ENCODE measurements around the gene RPS19. TPM values are rescaled to one million over a fixed set of nuclear protein-coding genes. Genes with fewer than 3 reads are reported as not detected.

The RPS19 gene
- total RNA-seq, 1 experiment from 2014 or later = 2,894 TPM

DNA sequence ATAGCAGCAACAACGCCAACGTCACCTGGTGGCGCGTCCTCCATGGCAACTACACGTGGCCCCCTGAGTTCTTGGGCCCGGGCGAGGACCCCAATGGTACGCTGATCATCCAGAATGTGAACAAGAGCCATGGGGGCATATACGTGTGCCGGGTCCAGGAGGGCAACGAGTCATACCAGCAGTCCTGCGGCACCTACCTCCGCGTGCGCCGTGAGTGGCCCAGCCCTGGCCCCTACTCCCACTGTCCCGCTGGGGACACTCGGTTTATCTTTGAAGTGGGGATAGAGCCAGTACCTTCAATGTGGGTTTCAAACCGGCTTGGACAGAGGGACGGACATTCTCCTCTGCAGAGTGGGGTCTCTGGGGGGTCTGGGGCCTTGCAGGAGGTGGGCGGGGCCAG, 19.0 kb downstream of the RPS19 start:
- DNase-seq (ENCODE audit: low read depth) = no peak

DNA sequence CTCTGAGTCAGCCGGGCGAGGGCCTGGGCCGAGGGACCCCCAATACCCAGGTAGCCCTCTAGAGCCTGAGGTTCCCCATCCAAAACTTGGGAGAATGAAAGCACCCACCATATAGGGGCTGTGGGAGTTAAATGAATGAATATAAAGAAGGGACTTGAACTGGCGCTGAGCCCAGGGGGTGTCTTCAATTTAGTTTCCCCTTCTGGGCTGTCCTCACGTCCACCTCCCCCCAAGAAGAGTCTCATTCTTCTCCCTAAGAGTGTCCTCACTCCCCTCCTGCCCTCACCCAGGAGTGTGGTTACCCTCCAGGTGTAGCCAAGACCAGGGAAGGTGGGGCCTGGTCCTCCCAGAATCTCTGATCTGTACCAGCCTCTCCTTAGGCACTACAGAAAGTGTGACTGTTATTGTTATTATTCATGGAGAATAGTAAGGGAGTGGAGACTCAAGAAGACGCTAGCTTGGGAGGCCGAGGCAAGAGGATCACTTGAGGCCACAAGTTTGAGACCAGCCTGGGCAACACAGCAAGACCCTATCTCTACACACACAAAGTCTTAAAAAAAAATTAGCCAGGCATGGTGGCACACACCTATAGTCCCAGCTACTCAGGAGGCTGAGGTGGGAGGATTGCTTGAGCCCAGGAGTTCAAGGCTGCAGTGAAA, 19.7 kb downstream of the RPS19 start:
- DNase-seq (ENCODE audit: low read depth) = no peak

DNA sequence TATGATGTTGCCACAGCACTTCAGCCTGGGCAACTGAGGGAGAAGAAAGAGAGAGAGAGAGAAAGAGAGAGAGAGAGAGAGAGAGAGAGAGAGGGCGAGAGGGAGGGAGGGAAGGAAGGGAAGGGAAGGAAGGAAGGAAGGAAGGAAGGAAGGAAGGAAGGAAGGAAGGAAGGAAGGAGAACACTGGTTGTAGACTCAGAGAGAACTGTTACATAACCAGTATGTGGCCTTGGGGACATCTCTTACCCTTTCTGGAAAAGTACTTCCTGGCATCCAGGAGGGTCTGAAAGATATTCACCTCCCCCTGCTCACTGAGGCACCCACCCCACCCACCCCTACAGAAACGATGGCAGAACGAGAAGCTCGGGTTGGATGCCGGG, 20.3 kb downstream of the RPS19 start:
- DNase-seq (ENCODE audit: low read depth) = no peak

DNA sequence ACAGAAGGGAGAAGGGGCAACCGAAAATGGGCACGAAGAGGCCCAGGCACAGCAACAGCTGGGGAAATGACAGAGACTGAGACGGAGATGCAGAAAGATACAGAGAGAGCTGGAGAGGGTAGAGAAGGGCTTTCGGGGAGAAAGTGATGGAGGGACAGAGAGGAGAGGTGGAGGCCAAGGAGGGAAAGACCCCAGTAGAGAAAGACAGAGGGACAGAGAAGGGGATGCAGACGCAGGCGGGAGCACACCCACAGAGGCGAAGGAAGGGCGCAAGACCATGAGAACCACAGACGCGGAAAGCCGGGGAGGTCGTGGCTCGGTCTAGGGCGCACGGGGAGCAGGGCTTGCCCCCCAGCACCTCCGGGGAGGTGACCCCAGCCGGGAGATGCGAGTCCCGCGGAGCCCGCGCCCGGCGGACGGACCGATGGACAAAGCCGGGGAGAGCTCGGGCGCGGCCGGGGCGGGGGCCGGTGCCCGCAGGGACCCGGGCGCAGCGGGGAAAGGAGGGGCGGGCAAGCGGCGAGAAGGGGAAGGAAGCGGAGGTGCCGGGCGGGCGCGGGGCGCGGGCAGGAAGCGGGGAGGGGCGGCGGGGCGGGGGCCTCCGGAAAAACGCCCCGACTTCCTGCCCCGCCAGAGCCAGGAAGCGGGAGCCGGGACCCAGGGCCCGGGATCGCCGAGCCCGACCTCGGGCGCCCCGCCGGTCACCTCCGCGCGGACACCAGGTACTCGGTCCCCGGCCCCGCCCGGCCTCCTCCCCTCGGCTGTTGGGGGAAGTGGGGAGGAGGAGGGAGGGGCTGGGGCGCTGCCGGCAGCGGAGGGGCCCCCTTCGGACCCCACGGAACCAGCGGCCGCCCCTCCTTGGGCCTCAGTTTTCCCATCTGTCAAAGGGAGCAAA, 22.8 kb downstream of the RPS19 start, which contains the start of gene ARHGEF1:
TSS of gene ARHGEF1 (plus strand) at position 617 of the 895 bp plus-strand sequence. CDS start 4,899 bp downstream, outside the sequence.
- DNase-seq (ENCODE audit: low read depth) = peak; percentile 75

DNA sequence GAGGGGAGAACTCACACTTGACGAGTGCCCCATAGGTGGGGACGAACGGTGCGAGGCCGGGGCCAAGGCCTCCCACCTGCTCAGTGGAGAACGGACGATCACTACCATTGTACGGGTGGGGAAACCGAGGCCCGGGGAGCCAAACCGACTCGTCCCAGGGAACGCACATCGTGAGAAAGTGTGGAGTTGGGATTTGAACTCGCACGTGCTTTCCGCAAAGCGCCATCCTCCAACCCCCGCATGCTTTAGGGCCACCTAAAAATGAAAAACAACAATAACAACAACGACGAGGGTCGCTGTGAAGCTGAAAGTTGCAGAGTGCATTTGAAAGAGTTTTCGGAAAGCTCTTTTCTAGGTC, 23.4 kb downstream of the RPS19 start:
- no peak for DNase-seq (ENCODE audit: low read depth)

DNA sequence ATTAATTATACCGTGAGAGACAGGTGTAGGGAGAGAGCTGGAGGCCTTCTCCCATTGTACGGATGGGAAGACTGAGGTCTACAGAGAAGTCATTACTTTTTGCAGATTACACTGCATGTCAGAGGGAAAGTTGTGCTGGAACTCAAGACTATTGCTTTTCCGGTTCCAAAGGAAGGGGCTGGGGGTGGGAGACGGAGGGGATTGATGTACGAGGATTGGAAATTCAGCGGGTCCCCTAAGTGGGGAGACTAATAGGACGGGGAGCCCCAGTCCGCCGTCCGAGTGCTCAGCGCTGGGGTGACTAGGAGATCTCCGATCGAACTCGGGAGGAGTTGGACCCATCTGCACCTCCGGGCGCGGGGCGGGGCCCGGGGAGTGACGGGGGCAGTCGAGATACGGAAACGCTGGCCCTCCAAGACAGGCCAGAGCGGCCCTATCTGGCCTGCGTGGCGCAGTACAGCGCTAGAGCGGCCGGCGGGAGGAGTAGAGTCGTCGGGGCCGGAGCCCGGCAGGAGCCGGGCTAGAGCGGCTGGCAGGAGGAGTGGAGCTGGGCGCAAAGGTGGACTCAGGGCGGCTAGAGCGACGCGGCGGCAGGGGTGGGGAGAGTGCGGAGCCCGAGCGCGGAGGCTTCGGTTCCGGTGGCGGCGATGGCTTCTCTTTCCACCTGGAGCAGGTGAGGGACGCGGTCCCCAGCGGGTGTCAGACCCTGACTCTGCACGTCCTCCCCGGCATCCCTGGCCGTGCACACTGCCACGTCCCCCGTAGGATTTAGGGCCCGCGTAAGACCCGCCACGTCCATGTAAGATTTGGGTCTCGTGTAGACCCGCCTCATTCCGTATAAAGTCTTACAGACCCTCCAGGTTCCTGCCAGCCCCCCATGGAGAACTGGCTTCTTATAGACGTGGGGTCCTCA, 24.0 kb downstream of the RPS19 start:
- peak; percentile 98 for DNase-seq (ENCODE audit: low read depth)

DNA sequence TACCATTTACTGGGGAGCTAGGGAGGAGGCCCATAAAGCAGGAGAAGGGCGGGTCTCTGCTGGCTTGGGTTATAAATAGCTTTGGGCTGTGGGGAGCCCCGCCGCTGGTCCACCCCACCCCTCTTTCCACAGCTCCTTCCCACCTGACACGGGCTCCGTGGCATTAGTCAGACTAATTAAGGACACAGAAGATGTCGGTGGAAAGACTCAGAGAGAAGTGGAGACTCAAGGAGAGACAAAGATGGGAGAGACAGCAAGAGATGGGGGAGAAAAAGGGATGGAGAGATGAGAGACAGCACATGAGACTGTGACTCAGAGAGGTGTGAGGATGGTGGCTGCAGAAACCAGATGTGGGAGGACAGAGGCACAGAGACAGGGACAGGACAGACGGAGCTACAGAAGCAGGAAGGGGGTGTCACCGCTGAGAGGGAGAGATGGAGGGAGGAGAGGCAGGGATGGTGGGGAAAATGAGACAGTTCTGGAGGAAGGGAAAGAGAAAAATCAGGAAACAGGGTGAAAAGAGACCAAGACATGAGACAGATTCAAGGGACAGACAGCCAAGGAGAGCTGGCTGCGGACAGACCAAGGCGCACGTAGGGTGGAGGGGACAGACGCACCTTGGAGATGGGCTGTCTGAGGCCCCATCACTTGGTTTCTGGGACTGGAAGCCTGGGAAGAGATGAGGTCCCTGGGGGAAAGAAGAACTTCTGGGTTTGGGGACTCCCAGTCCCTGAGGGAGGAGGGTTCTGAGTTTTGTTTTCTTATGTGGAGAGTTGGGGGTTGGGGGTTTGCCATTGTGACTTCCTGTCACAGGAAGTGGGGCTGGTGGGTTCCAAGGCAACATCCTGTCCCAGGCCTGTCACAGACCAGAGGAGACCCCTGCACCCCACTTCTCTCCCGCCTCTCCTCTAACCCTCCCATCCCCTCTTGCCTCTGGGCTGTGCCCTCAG, 27.0 kb downstream of the RPS19 start:
- DNase-seq (ENCODE audit: low read depth) = no peak

DNA sequence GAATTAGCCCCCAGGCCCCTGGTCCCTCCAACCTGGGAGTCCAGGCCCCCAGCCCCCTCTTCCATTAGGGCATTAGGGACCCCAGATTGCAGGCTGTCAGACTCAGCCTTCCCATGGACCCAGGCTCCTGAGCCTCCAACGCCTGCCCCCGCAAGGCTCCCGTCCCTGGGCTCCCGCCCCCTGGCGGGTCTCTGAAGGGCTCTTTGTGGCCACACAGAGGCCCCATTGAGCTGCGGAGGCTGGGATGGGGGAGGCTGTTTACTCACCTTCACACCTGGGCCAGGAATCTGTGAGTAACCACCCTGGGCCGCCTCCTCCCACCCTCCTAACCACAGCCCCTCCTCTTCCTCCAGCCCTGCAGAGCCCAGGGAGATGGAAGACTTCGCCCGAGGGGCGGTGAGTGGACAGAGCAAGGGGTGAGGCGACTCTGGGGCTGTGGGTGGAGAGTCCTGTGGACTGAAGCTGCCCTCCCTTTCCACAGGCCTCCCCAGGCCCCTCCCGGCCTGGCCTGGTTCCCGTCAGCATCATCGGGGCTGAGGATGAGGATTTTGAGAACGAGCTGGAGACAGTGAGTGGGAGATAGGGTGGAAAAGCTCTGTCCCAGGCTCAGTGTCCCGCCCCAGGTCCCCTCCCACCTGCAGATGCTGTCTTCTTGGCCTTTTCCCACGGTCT, 27.8 kb downstream of the RPS19 start:
- DNase-seq (ENCODE audit: low read depth) = peak; percentile 91

DNA sequence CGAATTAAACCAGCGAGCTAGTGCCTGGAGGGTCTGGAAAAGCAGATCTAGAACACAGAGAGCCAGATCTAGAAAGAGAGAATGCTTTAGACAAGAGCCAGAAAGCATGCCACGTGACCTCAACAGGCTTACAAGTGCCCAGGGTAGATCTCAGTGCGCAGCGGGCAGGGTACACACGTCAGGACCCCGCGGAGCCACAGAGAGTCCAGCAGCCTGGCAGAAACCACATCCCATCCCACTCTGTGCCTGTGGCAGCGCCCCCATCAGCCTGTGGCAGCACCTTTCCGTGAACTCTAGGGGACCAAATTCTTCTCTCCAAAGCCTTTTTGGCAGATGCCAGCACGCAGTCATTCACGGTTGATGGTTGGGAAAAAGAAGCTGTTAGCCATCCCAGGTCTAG, 28.9 kb downstream of the RPS19 start:
- no peak for DNase-seq (ENCODE audit: low read depth)

DNA sequence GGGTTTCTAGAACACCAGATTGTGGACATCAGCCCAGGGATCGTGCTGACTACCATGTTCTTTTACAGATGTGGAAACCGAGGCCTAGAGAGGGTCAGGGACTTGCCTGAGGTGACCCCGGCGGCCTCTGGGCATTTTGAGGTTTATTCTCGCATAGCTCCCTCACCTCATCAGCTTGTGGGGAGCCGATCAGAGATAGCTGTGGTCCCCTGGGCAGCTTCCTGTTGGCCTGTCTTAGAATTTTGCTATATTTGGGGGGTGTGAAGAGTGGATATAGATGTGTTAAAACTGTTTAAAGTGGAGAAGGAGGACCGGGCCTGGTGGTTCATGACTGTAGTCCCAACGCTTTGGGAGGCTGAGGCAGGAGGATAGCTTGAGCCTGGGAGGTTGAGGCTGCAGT, 29.8 kb downstream of the RPS19 start:
- no peak for DNase-seq (ENCODE audit: low read depth)

DNA sequence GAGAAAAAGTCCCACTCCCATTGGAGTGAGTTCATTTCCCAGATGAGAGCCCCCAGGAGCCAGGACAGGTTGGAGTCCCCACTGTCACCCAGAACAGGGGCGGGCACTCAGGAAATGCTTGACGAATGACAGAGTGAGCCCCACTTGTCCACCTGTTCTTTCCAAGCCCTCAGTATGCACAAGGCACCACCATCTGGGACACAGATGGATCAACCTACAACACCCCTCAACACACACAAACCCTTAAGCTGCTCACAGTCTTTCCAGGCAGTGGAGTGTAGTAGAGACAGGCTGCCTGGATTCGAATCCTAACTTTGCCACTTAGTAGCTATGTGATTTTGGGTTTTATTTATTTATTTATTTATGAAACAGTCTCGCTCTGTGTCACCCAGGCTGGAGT, 30.9 kb downstream of the RPS19 start:
- DNase-seq (ENCODE audit: low read depth) = no peak

DNA sequence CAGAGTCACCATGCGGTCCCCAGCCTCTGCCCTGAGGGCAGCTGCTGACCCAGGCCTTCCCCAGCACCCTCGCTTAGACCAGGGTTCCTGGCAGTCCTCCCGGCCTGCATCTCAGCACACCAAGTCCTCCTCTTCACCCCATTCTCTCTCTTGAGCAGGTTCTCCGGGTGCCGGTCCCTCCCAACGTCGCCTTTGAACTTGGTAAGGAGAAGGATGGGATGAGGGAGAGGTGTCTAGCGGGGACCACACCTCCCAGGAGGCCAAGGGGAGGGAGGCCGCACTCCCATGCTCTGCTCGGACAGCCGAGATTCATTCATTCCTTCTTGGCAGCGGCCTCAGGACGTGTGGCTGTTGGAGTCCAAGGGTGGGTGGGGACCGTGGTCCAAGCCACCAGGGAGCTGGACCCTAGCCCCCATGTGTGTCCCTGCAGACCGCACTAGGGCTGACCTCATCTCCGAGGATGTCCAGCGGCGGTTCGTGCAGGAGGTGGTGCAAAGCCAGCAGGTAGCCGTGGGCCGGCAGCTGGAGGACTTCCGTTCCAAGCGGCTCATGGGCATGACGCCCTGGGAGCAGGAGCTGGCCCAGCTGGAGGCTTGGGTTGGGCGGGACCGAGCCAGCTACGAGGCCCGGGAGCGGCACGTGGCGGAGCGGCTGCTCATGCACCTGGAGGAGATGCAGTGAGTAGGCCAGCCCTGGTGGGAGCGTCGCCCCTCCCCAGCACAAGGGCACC, 32.3 kb downstream of the RPS19 start:
- no peak for DNase-seq (ENCODE audit: low read depth)

DNA sequence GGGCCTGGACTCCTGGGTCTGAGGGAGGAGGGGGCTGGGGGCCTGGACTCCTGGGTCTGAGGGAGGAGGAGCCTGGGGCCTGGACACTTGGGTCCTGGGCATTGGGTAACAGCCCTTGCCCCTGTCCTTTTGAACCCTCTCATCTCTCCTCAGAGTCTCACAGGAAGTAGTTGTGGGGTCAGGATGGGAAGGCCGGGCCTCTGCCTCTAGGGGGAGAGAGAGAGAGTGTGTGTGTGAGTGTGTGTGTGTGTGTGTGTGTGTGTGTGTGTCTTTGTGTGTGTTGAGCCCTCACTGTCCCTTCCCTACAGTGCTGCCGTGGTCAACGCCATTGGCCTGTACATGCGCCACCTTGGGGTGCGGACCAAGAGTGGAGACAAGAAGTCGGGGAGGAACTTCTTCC, 33.8 kb downstream of the RPS19 start:
- DNase-seq (ENCODE audit: low read depth) = no peak

DNA sequence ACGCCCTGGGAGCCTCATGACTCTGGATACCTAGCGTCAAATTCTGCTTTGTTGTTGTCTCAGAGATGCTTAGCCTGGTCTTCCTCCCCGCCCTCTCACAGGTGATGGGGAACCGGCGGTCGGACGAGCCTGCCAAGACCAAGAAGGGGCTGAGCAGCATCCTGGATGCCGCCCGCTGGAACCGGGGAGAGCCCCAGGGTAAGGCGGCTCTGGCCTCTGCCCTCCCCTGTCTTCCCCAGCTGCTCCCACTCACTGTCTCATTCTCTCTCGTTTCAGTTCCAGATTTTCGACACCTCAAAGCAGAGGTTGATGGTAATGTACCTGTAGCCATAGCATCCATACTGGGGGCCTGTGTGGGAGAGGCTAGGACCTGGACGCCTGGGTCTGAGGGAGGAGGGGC, 34.3 kb downstream of the RPS19 start:
- no peak for DNase-seq (ENCODE audit: low read depth)

DNA sequence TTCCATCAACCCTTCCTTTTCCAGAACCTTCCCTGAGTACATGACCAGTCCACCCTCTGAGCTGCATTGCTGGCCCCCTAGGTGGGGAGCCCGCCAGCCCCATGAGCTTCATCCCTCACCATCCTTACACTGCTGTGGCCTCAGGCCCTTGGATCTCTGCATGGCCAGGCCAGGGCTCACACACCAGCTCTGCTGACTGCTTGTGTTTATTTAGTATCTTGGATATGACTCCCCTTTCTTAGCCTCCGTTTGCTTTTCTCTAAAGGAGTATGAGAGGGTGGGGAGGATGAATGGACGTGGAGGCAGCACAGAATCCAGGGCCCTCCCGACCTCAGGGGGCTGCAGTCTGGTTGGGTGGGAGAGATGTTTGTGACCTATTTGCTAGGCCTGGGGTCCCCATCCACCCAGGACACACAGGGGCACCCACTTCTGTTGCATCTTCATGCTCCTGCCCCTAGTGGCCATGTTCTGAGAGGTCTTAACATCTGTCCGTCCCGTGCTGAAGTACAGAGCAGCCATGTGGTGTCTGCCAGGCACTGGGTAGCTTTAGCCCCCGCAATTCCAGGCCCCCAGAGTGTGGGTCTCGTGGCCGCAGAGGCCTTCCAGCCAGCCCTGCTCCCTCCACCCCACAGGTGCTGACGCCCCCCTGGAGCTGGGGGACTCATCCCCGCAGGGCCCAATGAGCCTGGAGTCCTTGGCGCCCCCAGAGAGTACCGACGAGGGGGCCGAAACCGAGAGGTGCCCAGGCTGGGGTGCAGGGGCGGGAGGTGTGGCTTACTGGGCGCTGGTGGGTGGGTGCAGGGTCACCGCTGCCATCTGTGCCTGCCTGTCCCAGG, 35.9 kb downstream of the RPS19 start:
- no peak for DNase-seq (ENCODE audit: low read depth)

DNA sequence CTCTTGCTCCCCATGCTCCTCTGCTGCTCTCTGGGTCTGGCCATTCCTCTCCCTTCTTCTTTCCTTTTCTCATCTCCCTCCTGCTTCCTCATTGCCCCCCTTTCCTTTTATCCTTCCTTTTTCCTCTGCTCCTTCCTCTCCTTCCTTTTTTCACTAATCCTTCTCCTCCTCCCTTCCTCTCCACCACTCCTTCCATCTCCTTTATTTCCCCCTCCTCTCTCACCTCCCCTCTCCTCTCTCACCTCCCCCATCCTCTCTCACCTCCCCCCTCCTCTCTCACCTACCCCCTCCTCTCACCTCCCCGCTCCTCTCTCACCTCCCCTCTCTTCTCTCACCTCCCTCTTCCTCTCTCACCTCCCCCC, 36.5 kb downstream of the RPS19 start:
- DNase-seq (ENCODE audit: low read depth) = no peak

DNA sequence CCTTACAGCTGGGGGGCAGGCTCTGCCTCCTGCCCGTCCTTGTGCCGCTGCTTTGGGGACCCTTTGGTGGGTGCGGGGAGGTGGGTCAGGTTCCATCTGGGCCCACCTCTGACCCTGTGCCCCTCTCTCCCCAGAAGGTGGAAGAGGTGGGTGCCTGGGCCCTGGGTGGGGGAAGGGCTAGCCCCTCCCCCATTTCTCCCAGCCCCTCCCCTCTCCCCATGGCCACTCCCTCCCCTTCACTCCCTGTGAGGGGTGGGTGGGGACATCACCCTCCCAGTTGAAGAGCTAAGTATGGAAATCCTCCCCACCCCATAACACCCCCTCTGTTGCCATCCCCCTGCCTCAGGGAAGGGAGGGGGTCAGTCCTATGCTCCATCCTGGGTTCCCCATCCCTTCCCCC, 37.1 kb downstream of the RPS19 start:
- no peak for DNase-seq (ENCODE audit: low read depth)

DNA sequence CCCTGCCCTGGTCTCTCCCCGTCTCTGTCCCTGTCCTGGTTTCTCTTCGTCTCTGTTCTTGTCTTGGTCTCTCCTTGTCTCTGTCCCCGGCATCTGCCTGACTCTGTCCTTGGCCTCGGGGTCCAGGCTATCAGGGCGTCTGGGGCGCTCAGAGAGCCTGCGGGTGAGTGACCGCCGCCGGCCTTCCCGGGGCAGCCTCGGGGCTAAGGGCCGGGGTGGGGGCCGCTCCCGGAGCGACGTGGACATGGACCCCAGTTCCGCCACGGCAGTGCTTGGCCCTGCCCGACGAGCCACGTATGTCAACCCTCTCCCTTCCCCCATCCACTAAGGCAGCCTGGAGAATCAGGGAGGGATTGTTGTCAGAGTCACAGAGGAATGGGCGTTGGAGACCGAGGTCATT, 37.8 kb downstream of the RPS19 start:
- no peak for DNase-seq (ENCODE audit: low read depth)

DNA sequence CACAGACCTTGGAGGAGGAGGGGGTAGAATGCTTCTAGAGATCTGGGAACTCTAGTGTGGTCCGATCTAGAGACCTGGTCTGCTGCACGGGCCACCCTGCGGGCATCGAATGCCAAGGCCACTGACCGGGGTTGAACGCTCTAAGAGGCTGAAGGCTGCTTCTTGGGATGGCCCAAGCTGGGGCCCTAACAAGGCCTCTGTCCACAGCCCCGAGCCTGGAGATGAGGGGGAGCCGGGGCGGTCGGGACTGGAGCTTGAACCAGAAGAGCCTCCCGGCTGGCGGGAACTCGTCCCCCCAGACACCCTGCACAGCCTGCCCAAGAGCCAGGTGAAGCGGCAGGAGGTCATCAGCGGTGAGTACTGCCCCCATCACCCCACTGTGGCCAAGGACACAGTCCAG, 38.2 kb downstream of the RPS19 start:
- no peak for DNase-seq (ENCODE audit: low read depth)
